ENCODE results near the gene NMRAL1.
A peak's percentile ranks its signal among the peaks of the same experiment; 100 is the strongest.

NMRAL1 gene

GRCh38 chr16:4474192-4474961 is at the start of gene NMRAL1:
Gene NMRAL1 (minus strand): TSS chr16:4474625. CDS start chr16:4474132, 493 bp downstream.
- peak; percentile 92 for DNase-seq (ENCODE audit: low spot score)

- DNase-seq (ENCODE audit: low spot score), result no peak
These were observed 49.3 kb upstream of the NMRAL1 start for GRCh38 chr16:4523686-4524085.

GRCh38 chr16:4522051-4522581 is 47.7 kb upstream of the NMRAL1 start:
- no peak for DNase-seq (ENCODE audit: low spot score)

GRCh38 chr16:4520913-4521312 is 46.5 kb upstream of the NMRAL1 start:
- DNase-seq (ENCODE audit: low spot score), result no peak

GRCh38 chr16:4519274-4520058 is 45.0 kb upstream of the NMRAL1 start:
- no peak for DNase-seq (ENCODE audit: low spot score)

- peak; percentile 51 for DNase-seq (ENCODE audit: low spot score)
These were observed 43.6 kb upstream of the NMRAL1 start for GRCh38 chr16:4517812-4518680.

GRCh38 chr16:4515611-4516233 is 41.3 kb upstream of the NMRAL1 start:
- no peak for DNase-seq (ENCODE audit: low spot score)

- no peak for DNase-seq (ENCODE audit: low spot score)
These were observed 40.2 kb upstream of the NMRAL1 start for GRCh38 chr16:4514606-4515005.

- no peak for DNase-seq (ENCODE audit: low spot score)
These were observed 39.5 kb upstream of the NMRAL1 start for GRCh38 chr16:4513881-4514280.

- DNase-seq (ENCODE audit: low spot score), result no peak
These were observed 38.8 kb upstream of the NMRAL1 start for GRCh38 chr16:4513086-4513860.

GRCh38 chr16:4512473-4512872 is 38.0 kb upstream of the NMRAL1 start:
- DNase-seq (ENCODE audit: low spot score), result no peak

- DNase-seq (ENCODE audit: low spot score), result peak; percentile 63
These were observed 37.1 kb upstream of the NMRAL1 start for GRCh38 chr16:4511441-4512082.

GRCh38 chr16:4510747-4511426 is 36.5 kb upstream of the NMRAL1 start:
- DNase-seq (ENCODE audit: low spot score), result no peak

GRCh38 chr16:4510131-4510530 is 35.7 kb upstream of the NMRAL1 start:
- no peak for DNase-seq (ENCODE audit: low spot score)

- DNase-seq (ENCODE audit: low spot score), result no peak
These were observed 35.0 kb upstream of the NMRAL1 start for GRCh38 chr16:4509420-4509819.

GRCh38 chr16:4508806-4509205 is 34.4 kb upstream of the NMRAL1 start:
- no peak for DNase-seq (ENCODE audit: low spot score)

- no peak for DNase-seq (ENCODE audit: low spot score)
These were observed 33.3 kb upstream of the NMRAL1 start for GRCh38 chr16:4507588-4508345.

GRCh38 chr16:4506450-4506849 is 32.0 kb upstream of the NMRAL1 start:
- peak; percentile 87 for DNase-seq (ENCODE audit: low spot score)

Measured in AG20443 (cell line).